ENCODE results near the gene NHLRC4. TPM values are rescaled to one million over a fixed set of nuclear protein-coding genes. Genes with fewer than 3 reads are reported as not detected.

Gene NHLRC4
- total and polyA plus RNA-seq, 2 of the 13 experiments (the other 11 are each of a cell fraction or from before 2014, with no cell fraction given) = 0.40 to 0.59 TPM

DNA sequence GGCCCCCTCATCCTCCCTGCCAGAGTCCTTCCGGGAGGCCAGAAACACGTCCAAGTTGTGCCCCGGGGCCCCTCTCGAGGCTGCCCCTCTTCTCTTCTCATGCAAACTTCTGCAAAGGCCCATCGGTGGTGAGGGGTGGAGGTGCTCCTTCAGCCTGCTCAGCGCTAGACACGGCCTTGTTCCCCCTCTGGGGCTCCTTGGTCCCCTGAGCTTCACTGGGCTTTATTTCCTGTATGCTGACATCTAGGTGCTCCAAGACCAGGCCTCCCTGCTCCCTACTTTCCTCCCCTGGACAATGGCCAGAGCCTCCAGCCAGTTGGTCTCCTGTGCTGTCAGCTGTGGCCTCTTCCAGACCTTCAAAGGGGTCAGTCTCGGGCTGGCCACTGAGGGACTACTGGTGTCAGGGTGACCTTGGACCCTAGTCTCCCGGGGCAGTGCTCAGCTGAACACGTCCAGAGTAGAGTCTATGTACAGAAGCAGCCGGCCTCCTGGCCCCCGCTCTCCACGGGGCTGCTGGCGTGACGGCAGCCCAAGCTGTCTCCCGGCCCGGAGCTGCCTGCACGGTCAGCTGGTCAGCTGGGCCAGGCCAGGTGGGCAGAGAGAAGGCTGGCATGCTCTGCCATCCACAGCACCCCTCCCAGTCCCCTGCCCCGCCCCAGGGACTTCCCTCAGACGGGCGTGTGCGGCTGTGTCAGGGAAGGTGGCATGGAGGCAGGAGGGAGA, 8.3 kb upstream of the NHLRC4 start (continued):
- TF ChIP-seq PHF8 (CRISPR knock-in tag; IDR thresholded peaks at IDR 0.05) (no peak), RCOR2 (CRISPR knock-in tag; IDR thresholded peaks at IDR 0.05) (peak; percentile 47; the same call in 1 of the 2 replicates), ZNF772 (CRISPR knock-in tag; IDR thresholded peaks at IDR 0.05) (peak; percentile 54; the same call in 1 of the 2 replicates), SMARCC2 (IDR thresholded peaks at IDR 0.05) (no peak), NCOA1 (CRISPR knock-in tag; IDR thresholded peaks at IDR 0.05) (peak; percentile 91; the same call in 1 of the 2 replicates), FLYWCH1 (CRISPR knock-in tag; IDR thresholded peaks at IDR 0.05) (no peak), RNF2 (conservative IDR thresholded peaks at IDR 0.05; ENCODE audit: low read depth) (no peak; the same call in 1 of the 2 replicates), ZFY (CRISPR knock-in tag; IDR thresholded peaks at IDR 0.05) (peak; percentile 26; the same call in 1 of the 2 replicates), ISX (CRISPR knock-in tag; conservative IDR thresholded peaks at IDR 0.05) (no peak), SPEN (CRISPR knock-in tag; IDR thresholded peaks at IDR 0.05; ENCODE audit: low read depth) (peak; percentile 75; the same call in 1 of the 2 replicates), KLF16 (CRISPR knock-in tag; IDR thresholded peaks at IDR 0.05) (peak in 1 of 2 experiments; percentile 43; a peak in 1 of 4 replicates)
- TF ChIP-seq, protein P1, sequence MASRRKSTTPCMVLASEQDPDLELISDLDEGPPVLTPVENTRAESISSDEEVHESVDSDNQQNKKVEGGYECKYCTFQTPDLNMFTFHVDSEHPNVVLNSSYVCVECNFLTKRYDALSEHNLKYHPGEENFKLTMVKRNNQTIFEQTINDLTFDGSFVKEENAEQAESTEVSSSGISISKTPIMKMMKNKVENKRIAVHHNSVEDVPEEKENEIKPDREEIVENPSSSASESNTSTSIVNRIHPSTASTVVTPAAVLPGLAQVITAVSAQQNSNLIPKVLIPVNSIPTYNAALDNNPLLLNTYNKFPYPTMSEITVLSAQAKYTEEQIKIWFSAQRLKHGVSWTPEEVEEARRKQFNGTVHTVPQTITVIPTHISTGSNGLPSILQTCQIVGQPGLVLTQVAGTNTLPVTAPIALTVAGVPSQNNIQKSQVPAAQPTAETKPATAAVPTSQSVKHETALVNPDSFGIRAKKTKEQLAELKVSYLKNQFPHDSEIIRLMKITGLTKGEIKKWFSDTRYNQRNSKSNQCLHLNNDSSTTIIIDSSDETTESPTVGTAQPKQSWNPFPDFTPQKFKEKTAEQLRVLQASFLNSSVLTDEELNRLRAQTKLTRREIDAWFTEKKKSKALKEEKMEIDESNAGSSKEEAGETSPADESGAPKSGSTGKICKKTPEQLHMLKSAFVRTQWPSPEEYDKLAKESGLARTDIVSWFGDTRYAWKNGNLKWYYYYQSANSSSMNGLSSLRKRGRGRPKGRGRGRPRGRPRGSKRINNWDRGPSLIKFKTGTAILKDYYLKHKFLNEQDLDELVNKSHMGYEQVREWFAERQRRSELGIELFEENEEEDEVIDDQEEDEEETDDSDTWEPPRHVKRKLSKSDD (CRISPR knock-in tag; IDR thresholded peaks at IDR 0.05; ENCODE audit: low read depth) = no peak
- TF ChIP-seq, protein P2, sequence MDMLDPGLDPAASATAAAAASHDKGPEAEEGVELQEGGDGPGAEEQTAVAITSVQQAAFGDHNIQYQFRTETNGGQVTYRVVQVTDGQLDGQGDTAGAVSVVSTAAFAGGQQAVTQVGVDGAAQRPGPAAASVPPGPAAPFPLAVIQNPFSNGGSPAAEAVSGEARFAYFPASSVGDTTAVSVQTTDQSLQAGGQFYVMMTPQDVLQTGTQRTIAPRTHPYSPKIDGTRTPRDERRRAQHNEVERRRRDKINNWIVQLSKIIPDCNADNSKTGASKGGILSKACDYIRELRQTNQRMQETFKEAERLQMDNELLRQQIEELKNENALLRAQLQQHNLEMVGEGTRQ (IDR thresholded peaks at IDR 0.05; ENCODE audit: low read depth, low read length) = no peak
- TF ChIP-seq, protein P2 (CRISPR knock-in tag; IDR thresholded peaks at IDR 0.05; ENCODE audit: borderline replicate concordance) = no peak
- TF ChIP-seq, protein P3, sequence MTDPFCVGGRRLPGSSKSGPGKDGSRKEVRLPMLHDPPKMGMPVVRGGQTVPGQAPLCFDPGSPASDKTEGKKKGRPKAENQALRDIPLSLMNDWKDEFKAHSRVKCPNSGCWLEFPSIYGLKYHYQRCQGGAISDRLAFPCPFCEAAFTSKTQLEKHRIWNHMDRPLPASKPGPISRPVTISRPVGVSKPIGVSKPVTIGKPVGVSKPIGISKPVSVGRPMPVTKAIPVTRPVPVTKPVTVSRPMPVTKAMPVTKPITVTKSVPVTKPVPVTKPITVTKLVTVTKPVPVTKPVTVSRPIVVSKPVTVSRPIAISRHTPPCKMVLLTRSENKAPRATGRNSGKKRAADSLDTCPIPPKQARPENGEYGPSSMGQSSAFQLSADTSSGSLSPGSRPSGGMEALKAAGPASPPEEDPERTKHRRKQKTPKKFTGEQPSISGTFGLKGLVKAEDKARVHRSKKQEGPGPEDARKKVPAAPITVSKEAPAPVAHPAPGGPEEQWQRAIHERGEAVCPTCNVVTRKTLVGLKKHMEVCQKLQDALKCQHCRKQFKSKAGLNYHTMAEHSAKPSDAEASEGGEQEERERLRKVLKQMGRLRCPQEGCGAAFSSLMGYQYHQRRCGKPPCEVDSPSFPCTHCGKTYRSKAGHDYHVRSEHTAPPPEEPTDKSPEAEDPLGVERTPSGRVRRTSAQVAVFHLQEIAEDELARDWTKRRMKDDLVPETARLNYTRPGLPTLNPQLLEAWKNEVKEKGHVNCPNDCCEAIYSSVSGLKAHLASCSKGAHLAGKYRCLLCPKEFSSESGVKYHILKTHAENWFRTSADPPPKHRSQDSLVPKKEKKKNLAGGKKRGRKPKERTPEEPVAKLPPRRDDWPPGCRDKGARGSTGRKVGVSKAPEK (CRISPR knock-in tag; IDR thresholded peaks at IDR 0.05; ENCODE audit: borderline replicate concordance) = no peak
- TF ChIP-seq, protein P4, sequence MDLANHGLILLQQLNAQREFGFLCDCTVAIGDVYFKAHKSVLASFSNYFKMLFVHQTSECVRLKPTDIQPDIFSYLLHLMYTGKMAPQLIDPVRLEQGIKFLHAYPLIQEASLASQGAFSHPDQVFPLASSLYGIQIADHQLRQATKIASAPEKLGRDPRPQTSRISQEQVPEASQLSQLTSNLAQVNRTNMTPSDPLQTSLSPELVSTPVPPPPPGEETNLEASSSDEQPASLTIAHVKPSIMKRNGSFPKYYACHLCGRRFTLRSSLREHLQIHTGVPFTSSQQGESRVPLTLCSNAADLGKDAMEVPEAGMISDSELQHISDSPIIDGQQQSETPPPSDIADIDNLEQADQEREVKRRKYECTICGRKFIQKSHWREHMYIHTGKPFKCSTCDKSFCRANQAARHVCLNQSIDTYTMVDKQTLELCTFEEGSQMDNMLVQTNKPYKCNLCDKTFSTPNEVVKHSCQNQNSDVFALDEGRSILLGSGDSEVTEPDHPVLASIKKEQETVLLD (CRISPR knock-in tag; IDR thresholded peaks at IDR 0.05; ENCODE audit: low read depth) = no peak
- TF ChIP-seq, protein P5, sequence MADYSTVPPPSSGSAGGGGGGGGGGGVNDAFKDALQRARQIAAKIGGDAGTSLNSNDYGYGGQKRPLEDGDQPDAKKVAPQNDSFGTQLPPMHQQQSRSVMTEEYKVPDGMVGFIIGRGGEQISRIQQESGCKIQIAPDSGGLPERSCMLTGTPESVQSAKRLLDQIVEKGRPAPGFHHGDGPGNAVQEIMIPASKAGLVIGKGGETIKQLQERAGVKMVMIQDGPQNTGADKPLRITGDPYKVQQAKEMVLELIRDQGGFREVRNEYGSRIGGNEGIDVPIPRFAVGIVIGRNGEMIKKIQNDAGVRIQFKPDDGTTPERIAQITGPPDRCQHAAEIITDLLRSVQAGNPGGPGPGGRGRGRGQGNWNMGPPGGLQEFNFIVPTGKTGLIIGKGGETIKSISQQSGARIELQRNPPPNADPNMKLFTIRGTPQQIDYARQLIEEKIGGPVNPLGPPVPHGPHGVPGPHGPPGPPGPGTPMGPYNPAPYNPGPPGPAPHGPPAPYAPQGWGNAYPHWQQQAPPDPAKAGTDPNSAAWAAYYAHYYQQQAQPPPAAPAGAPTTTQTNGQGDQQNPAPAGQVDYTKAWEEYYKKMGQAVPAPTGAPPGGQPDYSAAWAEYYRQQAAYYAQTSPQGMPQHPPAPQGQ (CRISPR knock-in tag; IDR thresholded peaks at IDR 0.05; ENCODE audit: borderline replicate concordance) = peak; percentile 82; the same call in 1 of the 2 replicates
